K562 (cell line): Measurements from ENCODE around the gene MIEF1. TPM values are rescaled to one million over a fixed set of nuclear protein-coding genes. Genes with fewer than 3 reads are reported as not detected.

ENCODE experiments used
- CCAR2 ChIP-seq: fragments of 200-400 bp; formaldehyde crosslinking; IDR thresholded peaks from 2 replicates; pipeline ENCODE4 v1.6.1; 2017; ENCODE audit warnings: mild to moderate bottlenecking, low read depth, low read length
- E2F1 ChIP-seq: sonication (generic); formaldehyde crosslinking; IDR thresholded peaks from 2 replicates; pipeline ENCODE4 v1.8.1; 2023; ENCODE audit warnings: mild to moderate bottlenecking, missing genetic modification reagents, moderate library complexity
- EHMT2 ChIP-seq: fragments of 450-650 bp; IDR thresholded peaks from 2 replicates; pipeline ENCODE4 v1.6.1; 2018; ENCODE audit warnings: antibody characterized with exemption
- GTF3C2 ChIP-seq: IDR thresholded peaks from 3 replicates; pipeline ENCODE4 v1.6.1; 2011; ENCODE audit warnings: borderline replicate concordance, mild to moderate bottlenecking, moderate library complexity; ENCODE audit not compliant: insufficient read length; ENCODE audit errors: extremely low read depth
- JUNB ChIP-seq: fragments of 450-650 bp; formaldehyde crosslinking; conservative IDR thresholded peaks from 2 replicates; pipeline ENCODE4 v1.4.0; 2020; ENCODE audit warnings: mild to moderate bottlenecking
- MCM3 ChIP-seq: fragments of 450-650 bp; IDR thresholded peaks from 2 replicates; pipeline ENCODE4 v1.6.1; 2016
- NUFIP1 ChIP-seq: fragments of 450-650 bp; IDR thresholded peaks from 2 replicates; pipeline ENCODE4 v1.6.1; 2018; ENCODE audit not compliant: partially characterized antibody
- RBM39 ChIP-seq: fragments of 200-400 bp; formaldehyde crosslinking; optimal IDR thresholded peaks from 2 replicates; pipeline ENCODE3; 2018; ENCODE audit warnings: low read depth, low read length
- SRSF1 ChIP-seq: fragments of 200-400 bp; formaldehyde crosslinking; IDR thresholded peaks from 2 replicates; pipeline ENCODE4 v1.6.1; 2017; ENCODE audit warnings: mild to moderate bottlenecking, low read depth, low read length, moderate library complexity
- STAG1 ChIP-seq: sonication (generic); formaldehyde crosslinking; IDR thresholded peaks from 2 replicates; pipeline ENCODE4 v1.5.0; 2020; ENCODE audit warnings: missing genetic modification reagents, borderline replicate concordance
- STAT5A ChIP-seq: IDR thresholded peaks from 2 replicates; pipeline ENCODE4 v1.6.1; 2012; ENCODE audit warnings: low read length, inconsistent platforms, borderline replicate concordance
- THRB ChIP-seq: fragments of 450-650 bp; formaldehyde crosslinking; conservative IDR thresholded peaks from 2 replicates; pipeline ENCODE4 v1.4.0; 2022; ENCODE audit warnings: mild to moderate bottlenecking, missing genetic modification characterization
- XRCC5 ChIP-seq: fragments of 200-400 bp; formaldehyde crosslinking; IDR thresholded peaks from 2 replicates; pipeline ENCODE4 v1.6.1; 2017; ENCODE audit warnings: low read depth, mild to moderate bottlenecking, low read length
- polyA plus RNA-seq, 8 experiments: library from polyadenylated mRNA; depleted of rRNA in 4 of 8; stranded (reverse) in 5 of 8; unstranded in 3 of 8; fragments of >200 nt; fragmentation: Nextera tagmentation in 2 of 8; fragmentation: Illumina TruSeq in 1 of 8; extraction: Ambion mirVana in 2 of 8; extraction: Trizol in 1 of 8; gene quantifications; 2 replicates each; pipeline versions ENCODE4 v1.2.1 to v1.2.3, GENCODE V29; 2011 to 2014; ENCODE audit warnings: inconsistent platforms in 1 of 8, missing spikeins in 1 of 8
- total RNA-seq, 7 experiments: library from RNA; depleted of rRNA in 6 of 7; stranded (reverse); fragments of >200 nt in 6 of 7; fragmentation: Illumina TruSeq in 2 of 7; extraction: Trizol in 2 of 7; gene quantifications; 2 replicates each; pipeline versions ENCODE4 v1.2.1 to v1.2.3, GENCODE V29; 2011 to 2021; ENCODE audit warnings: low replicate concordance in 1 of 7
- TF ChIP-seq, protein P1 (sequence below): fragments of 200-800 bp; sonication (Bioruptor generic); IDR thresholded peaks from 2 replicates; pipeline ENCODE4 v1.6.1; 2016; ENCODE audit warnings: missing genetic modification characterization, missing compliant biosample characterization
- TF ChIP-seq, protein P2 (sequence below): fragments of 250-450 bp; sonication (Bioruptor Pico); IDR thresholded peaks from 2 replicates; pipeline ENCODE4 v1.8.0; 2022; ENCODE audit warnings: moderate library complexity, mild to moderate bottlenecking, inconsistent platforms

MIEF1 gene
- total and polyA plus RNA-seq, 9 of the 15 experiments (the other 6 are each of a cell fraction or from before 2014, with no cell fraction given): 10.9 to 51.8 (median 25.5) TPM

GRCh38 chr22:39472570-39473556 is 29.2 kb upstream of the MIEF1 start (continued):
- TF ChIP-seq STAT5A: 0 out of 2 replicates have a peak, but pooled peaks have one; percentile 35
- no peak for TF ChIP-seq GTF3C2
- TF ChIP-seq STAG1 (CRISPR knock-in tag): no peak
- TF ChIP-seq EHMT2: no peak
- no peak for TF ChIP-seq XRCC5
- TF ChIP-seq E2F1 (CRISPR knock-in tag): no peak
- no peak for TF ChIP-seq RBM39
- TF ChIP-seq, protein P1, sequence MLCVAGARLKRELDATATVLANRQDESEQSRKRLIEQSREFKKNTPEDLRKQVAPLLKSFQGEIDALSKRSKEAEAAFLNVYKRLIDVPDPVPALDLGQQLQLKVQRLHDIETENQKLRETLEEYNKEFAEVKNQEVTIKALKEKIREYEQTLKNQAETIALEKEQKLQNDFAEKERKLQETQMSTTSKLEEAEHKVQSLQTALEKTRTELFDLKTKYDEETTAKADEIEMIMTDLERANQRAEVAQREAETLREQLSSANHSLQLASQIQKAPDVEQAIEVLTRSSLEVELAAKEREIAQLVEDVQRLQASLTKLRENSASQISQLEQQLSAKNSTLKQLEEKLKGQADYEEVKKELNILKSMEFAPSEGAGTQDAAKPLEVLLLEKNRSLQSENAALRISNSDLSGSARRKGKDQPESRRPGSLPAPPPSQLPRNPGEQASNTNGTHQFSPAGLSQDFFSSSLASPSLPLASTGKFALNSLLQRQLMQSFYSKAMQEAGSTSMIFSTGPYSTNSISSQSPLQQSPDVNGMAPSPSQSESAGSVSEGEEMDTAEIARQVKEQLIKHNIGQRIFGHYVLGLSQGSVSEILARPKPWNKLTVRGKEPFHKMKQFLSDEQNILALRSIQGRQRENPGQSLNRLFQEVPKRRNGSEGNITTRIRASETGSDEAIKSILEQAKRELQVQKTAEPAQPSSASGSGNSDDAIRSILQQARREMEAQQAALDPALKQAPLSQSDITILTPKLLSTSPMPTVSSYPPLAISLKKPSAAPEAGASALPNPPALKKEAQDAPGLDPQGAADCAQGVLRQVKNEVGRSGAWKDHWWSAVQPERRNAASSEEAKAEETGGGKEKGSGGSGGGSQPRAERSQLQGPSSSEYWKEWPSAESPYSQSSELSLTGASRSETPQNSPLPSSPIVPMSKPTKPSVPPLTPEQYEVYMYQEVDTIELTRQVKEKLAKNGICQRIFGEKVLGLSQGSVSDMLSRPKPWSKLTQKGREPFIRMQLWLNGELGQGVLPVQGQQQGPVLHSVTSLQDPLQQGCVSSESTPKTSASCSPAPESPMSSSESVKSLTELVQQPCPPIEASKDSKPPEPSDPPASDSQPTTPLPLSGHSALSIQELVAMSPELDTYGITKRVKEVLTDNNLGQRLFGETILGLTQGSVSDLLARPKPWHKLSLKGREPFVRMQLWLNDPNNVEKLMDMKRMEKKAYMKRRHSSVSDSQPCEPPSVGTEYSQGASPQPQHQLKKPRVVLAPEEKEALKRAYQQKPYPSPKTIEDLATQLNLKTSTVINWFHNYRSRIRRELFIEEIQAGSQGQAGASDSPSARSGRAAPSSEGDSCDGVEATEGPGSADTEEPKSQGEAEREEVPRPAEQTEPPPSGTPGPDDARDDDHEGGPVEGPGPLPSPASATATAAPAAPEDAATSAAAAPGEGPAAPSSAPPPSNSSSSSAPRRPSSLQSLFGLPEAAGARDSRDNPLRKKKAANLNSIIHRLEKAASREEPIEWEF (CRISPR knock-in tag): no peak
- TF ChIP-seq CCAR2: no peak
- TF ChIP-seq NUFIP1: no peak
- no peak for TF ChIP-seq THRB
- TF ChIP-seq, protein P2, sequence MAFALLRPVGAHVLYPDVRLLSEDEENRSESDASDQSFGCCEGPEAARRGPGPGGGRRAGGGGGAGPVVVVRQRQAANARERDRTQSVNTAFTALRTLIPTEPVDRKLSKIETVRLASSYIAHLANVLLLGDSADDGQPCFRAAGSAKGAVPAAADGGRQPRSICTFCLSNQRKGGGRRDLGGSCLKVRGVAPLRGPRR (CRISPR knock-in tag): no peak
- TF ChIP-seq MCM3: no peak
- no peak for TF ChIP-seq JUNB
- no peak for TF ChIP-seq SRSF1
